ENCODE data around the gene ST7. TPM values are rescaled to one million over a fixed set of nuclear protein-coding genes. Genes with fewer than 3 reads are reported as not detected.
A peak's percentile ranks its signal among the peaks of the same experiment; 100 is the strongest.

The ST7 gene
- total RNA-seq, 1 donor from 2014 or later: 107 TPM

GRCh38 chr7:117012284-117012683, 59.0 kb downstream of the ST7 start:
- H3K4me3 Mint-ChIP-seq (ENCODE audit: unreplicated experiment): no peak overlapping the region
- no peaks in the 10 kb centered on the region for H3K36me3 Mint-ChIP-seq (ENCODE audit: unreplicated experiment)
- DNase-seq: no peak
- H3K9me3 Mint-ChIP-seq (ENCODE audit: unreplicated experiment): no peaks in the 10 kb centered on the region
- H3K4me1 Mint-ChIP-seq (ENCODE audit: low read depth, unreplicated experiment): peaks cover 11% of the 10 kb centered on the region
- no peak for TF ChIP-seq CTCF (IDR thresholded peaks at IDR 0.05; ENCODE audit: partially characterized antibody, unreplicated experiment)
- no peak overlapping the region for H3K27ac Mint-ChIP-seq (ENCODE audit: unreplicated experiment)
- no peaks in the 10 kb centered on the region for H3K27me3 Mint-ChIP-seq (ENCODE audit: unreplicated experiment)

- no peak for DNase-seq
- H3K4me1 Mint-ChIP-seq (ENCODE audit: low read depth, unreplicated experiment): peaks cover 16% of the 10 kb centered on the region
- no peaks in the 10 kb centered on the region for H3K27me3 Mint-ChIP-seq (ENCODE audit: unreplicated experiment)
- no peaks in the 10 kb centered on the region for H3K36me3 Mint-ChIP-seq (ENCODE audit: unreplicated experiment)
- peak; percentile 40 for TF ChIP-seq CTCF (IDR thresholded peaks at IDR 0.05; ENCODE audit: partially characterized antibody, unreplicated experiment)
- H3K9me3 Mint-ChIP-seq (ENCODE audit: unreplicated experiment): no peaks in the 10 kb centered on the region
- H3K4me3 Mint-ChIP-seq (ENCODE audit: unreplicated experiment): no peak overlapping the region
- no peak overlapping the region for H3K27ac Mint-ChIP-seq (ENCODE audit: unreplicated experiment)
Observed at GRCh38 chr7:117012696-117013095, 59.4 kb downstream of the ST7 start.

GRCh38 chr7:117014099-117014656, 60.9 kb downstream of the ST7 start:
- H3K36me3 Mint-ChIP-seq (ENCODE audit: unreplicated experiment): no peaks in the 10 kb centered on the region
- H3K27ac Mint-ChIP-seq (ENCODE audit: unreplicated experiment): peak overlapping the region; percentile 80
- H3K27me3 Mint-ChIP-seq (ENCODE audit: unreplicated experiment): no peaks in the 10 kb centered on the region
- peaks cover 25% of the 10 kb centered on the region for H3K4me1 Mint-ChIP-seq (ENCODE audit: low read depth, unreplicated experiment)
- H3K9me3 Mint-ChIP-seq (ENCODE audit: unreplicated experiment): no peaks in the 10 kb centered on the region
- no peak for DNase-seq
- no peak overlapping the region for H3K4me3 Mint-ChIP-seq (ENCODE audit: unreplicated experiment)
- TF ChIP-seq CTCF (IDR thresholded peaks at IDR 0.05; ENCODE audit: partially characterized antibody, unreplicated experiment): no peak

GRCh38 chr7:117014673-117015133, 61.4 kb downstream of the ST7 start:
- no peaks in the 10 kb centered on the region for H3K27me3 Mint-ChIP-seq (ENCODE audit: unreplicated experiment)
- no peak overlapping the region for H3K27ac Mint-ChIP-seq (ENCODE audit: unreplicated experiment)
- H3K4me1 Mint-ChIP-seq (ENCODE audit: low read depth, unreplicated experiment): peaks cover 25% of the 10 kb centered on the region
- no peaks in the 10 kb centered on the region for H3K36me3 Mint-ChIP-seq (ENCODE audit: unreplicated experiment)
- DNase-seq: peak; percentile 33
- no peak for TF ChIP-seq CTCF (IDR thresholded peaks at IDR 0.05; ENCODE audit: partially characterized antibody, unreplicated experiment)
- H3K9me3 Mint-ChIP-seq (ENCODE audit: unreplicated experiment): no peaks in the 10 kb centered on the region
- no peak overlapping the region for H3K4me3 Mint-ChIP-seq (ENCODE audit: unreplicated experiment)

GRCh38 chr7:117015258-117016184, 62.2 kb downstream of the ST7 start:
- Mint-ChIP-seq H3K36me3 (ENCODE audit: unreplicated experiment) (no peaks in the 10 kb centered on the region), H3K4me1 (ENCODE audit: low read depth, unreplicated experiment) (peaks cover 25% of the 10 kb centered on the region), H3K4me3 (ENCODE audit: unreplicated experiment) (peak overlapping the region; percentile 35), H3K27me3 (ENCODE audit: unreplicated experiment) (no peaks in the 10 kb centered on the region), H3K9me3 (ENCODE audit: unreplicated experiment) (no peaks in the 10 kb centered on the region), H3K27ac (ENCODE audit: unreplicated experiment) (peak overlapping the region; percentile 26)
- no peak for DNase-seq
- no peak for TF ChIP-seq CTCF (IDR thresholded peaks at IDR 0.05; ENCODE audit: partially characterized antibody, unreplicated experiment)
